GM12878 (cell line): Measurements from ENCODE around the gene NEBL. TPM values are rescaled to one million over a fixed set of nuclear protein-coding genes. Genes with fewer than 3 reads are reported as not detected.

ENCODE experiments used
- ATF3 ChIP-seq: IDR thresholded peaks from 2 replicates; pipeline ENCODE4 v1.6.1; 2011; ENCODE audit warnings: low read depth, mild to moderate bottlenecking, low read length, moderate library complexity, borderline replicate concordance; ENCODE audit errors: extremely low read depth
- CHD2 ChIP-seq: IDR thresholded peaks from 2 replicates; pipeline ENCODE4 v1.6.1; 2011; ENCODE audit warnings: low read depth, low read length, improper control_type of control experiment, borderline replicate concordance
- ESRRA ChIP-seq: IDR thresholded peaks from 2 replicates; pipeline ENCODE4 v1.6.1; 2012; ENCODE audit warnings: mild to moderate bottlenecking, low read length, improper control_type of control experiment
- HDAC6 ChIP-seq: fragments of 200-600 bp; sonication (generic); IDR thresholded peaks from one replicate; pipeline ENCODE4 v1.8.0; 2017; ENCODE audit warnings: antibody characterized with exemption; ENCODE audit not compliant: unreplicated experiment
- IRF4 ChIP-seq: IDR thresholded peaks from 2 replicates; pipeline ENCODE4 v1.6.1; 2011; ENCODE audit warnings: low read depth, low read length
- NFYB ChIP-seq: IDR thresholded peaks from 2 replicates; pipeline ENCODE4 v1.6.1; 2011; ENCODE audit warnings: low read depth, mild to moderate bottlenecking, low read length, improper control_type of control experiment, moderate library complexity; ENCODE audit not compliant: insufficient read depth
- POLR2AphosphoS5 ChIP-seq: IDR thresholded peaks from 2 replicates; pipeline ENCODE4 v1.6.1; 2011; ENCODE audit warnings: mild to moderate bottlenecking, low read length, inconsistent platforms
- POU2F2 ChIP-seq: IDR thresholded peaks from 3 replicates; pipeline ENCODE4 v1.6.1; 2011; ENCODE audit warnings: low read depth, mild to moderate bottlenecking, low read length, borderline replicate concordance
- RAD51 ChIP-seq: fragments of 450-650 bp; IDR thresholded peaks from 2 replicates; pipeline ENCODE4 v1.6.1; 2016; ENCODE audit warnings: moderate library complexity, mild to moderate bottlenecking, inconsistent platforms
- RCOR1 ChIP-seq: conservative IDR thresholded peaks from 2 replicates; pipeline ENCODE4 v1.6.1; 2012; ENCODE audit warnings: low read depth, low read length, improper control_type of control experiment
- RFX5 ChIP-seq: IDR thresholded peaks from 2 replicates; pipeline ENCODE4 v1.6.1; 2011; ENCODE audit warnings: low read depth, low read length, improper control_type of control experiment
- SIX5 ChIP-seq: IDR thresholded peaks from 2 replicates; pipeline ENCODE4 v1.6.1; 2011; ENCODE audit warnings: mild to moderate bottlenecking, low read depth, low read length, moderate library complexity; ENCODE audit not compliant: severe bottlenecking
- SMAD5 ChIP-seq: IDR thresholded peaks from 2 replicates; pipeline ENCODE4 v1.6.1; 2016; ENCODE audit warnings: antibody characterized with exemption, low read depth
- TAF1 ChIP-seq: IDR thresholded peaks from 2 replicates; pipeline ENCODE4 v1.6.1; 2011; ENCODE audit warnings: mild to moderate bottlenecking, low read depth, low read length, borderline replicate concordance
- YBX1 ChIP-seq: fragments of 450-650 bp; IDR thresholded peaks from 2 replicates; pipeline ENCODE4 v1.6.1; 2016; ENCODE audit warnings: antibody characterized with exemption
- ZBTB40 ChIP-seq: fragments of 450-650 bp; IDR thresholded peaks from 2 replicates; pipeline ENCODE4 v1.6.1; 2016; ENCODE audit warnings: mild to moderate bottlenecking, moderate library complexity, borderline replicate concordance
- polyA plus RNA-seq, 11 experiments: library from polyadenylated mRNA; depleted of rRNA in 4 of 11; unstranded in 6 of 11; stranded (reverse) in 5 of 11; fragments of >200 nt; fragmentation: Nextera tagmentation in 4 of 11; fragmentation: Illumina TruSeq in 1 of 11; extraction: Ambion mirVana in 4 of 11; extraction: Trizol in 1 of 11; gene quantifications; 1 replicate in 1 of 11; 2 replicates in 10 of 11; pipeline versions ENCODE4 v1.2.1 to v1.2.3, GENCODE V29; 2011 to 2016; ENCODE audit warnings: inconsistent platforms in 2 of 11, missing spikeins in 2 of 11, low read depth in 1 of 11
- total RNA-seq, 4 experiments: library from RNA; depleted of rRNA in 3 of 4; stranded (reverse); fragments of >200 nt in 3 of 4; fragmentation: Illumina TruSeq in 1 of 4; extraction: Trizol in 1 of 4; gene quantifications; 2 replicates each; pipeline versions ENCODE4 v1.2.1 to v1.2.3, GENCODE V29; 2013 to 2021

NEBL gene
- total and polyA plus RNA-seq, 10 of the 15 experiments (the other 5 are each of a cell fraction or from before 2014, with no cell fraction given), result 0.04 to 0.56 (median 0.11) TPM; not detected in 6

- TF ChIP-seq ZBTB40, result no peak
- TF ChIP-seq NFYB, result no peak
- TF ChIP-seq ESRRA, result no peak
- no peak for TF ChIP-seq SMAD5
- no peak for TF ChIP-seq RFX5
- TF ChIP-seq RCOR1, result no peak
- TF ChIP-seq IRF4, result no peak
- no peak for TF ChIP-seq ATF3
- TF ChIP-seq SIX5, result no peak
- no peak for TF ChIP-seq CHD2
- no peak for TF ChIP-seq HDAC6
- TF ChIP-seq POU2F2, result no peak
- TF ChIP-seq RAD51, result no peak
- no peak for TF ChIP-seq YBX1
- no peak for TF ChIP-seq TAF1
- no peak for TF ChIP-seq POLR2AphosphoS5
- TF ChIP-seq, all 136 proteins: peak for 0
These were observed 25.3 kb upstream of the NEBL start (continued) for GRCh38 chr10:20922451-20922850.
